DND-41 (cell line): ENCODE data around the gene TMEM11.

Experiments used
- CTCF ChIP-seq: IDR thresholded peaks from 2 replicates; pipeline ENCODE4 v1.5.1; 2012; ENCODE audit warnings: borderline replicate concordance, low read length, moderate library complexity, mild to moderate bottlenecking; ENCODE audit not compliant: poor library complexity, severe bottlenecking; ENCODE audit errors: extremely low read depth
- EZH2 ChIP-seq: IDR thresholded peaks from 3 replicates; pipeline ENCODE4 v1.6.1; 2012; ENCODE audit warnings: borderline replicate concordance, low read depth, mild to moderate bottlenecking, moderate library complexity, low read length, inconsistent platforms; ENCODE audit not compliant: severe bottlenecking

GRCh38 chr17:21253646-21254441 lies 39.9 kb upstream of the TMEM11 start:
- TF ChIP-seq CTCF (no peak), EZH2 (peak; percentile 85)
